ENCODE data around the gene MAP4K3.

DNA sequence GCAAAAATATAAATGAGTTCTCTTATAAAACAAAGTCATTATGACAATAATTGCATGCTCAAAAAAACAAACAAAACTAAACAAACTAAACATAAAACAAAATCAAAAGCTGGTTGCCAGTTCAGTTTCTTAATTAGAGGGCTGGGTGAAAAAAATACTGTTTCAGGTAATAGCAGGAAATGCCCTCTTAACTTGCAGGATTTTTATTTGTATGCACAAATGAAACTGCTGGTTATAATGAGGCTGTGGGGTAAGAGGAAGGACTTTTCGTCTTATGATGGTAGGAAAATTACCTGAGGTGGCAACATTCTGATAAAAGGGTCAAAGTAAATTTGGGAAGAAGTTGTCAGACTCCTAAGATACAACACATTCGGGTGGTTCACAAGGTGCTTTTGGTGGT, 171.8 kb downstream of the MAP4K3 start:
- TF ChIP-seq POLR2A (IDR thresholded peaks at IDR 0.05; ENCODE audit: low read depth, low read length) (no peak), CTCF (conservative IDR thresholded peaks at IDR 0.05; ENCODE audit: low read depth, low read length) (no peak), RCOR1 (IDR thresholded peaks at IDR 0.05; ENCODE audit: insufficient replicate concordance, low read length) (no peak), FOS (IDR thresholded peaks at IDR 0.05; ENCODE audit: low read depth, low read length) (no peak), SMC3 (IDR thresholded peaks at IDR 0.05; ENCODE audit: low read depth, low read length) (no peak), MAZ (IDR thresholded peaks at IDR 0.05; ENCODE audit: borderline replicate concordance, low read depth, low read length) (no peak), USF2 (IDR thresholded peaks at IDR 0.05; ENCODE audit: low read depth, low read length) (no peak), CEBPB (IDR thresholded peaks at IDR 0.05; ENCODE audit: low read depth, low read length) (no peak), RAD21 (IDR thresholded peaks at IDR 0.05; ENCODE audit: low read length) (no peak)

Data from IMR-90 (cell line).